Lower leg skin (tissue), 3 donors: ENCODE results near the gene GTF2F1.
"Not testable (repeated sequence)": the region's sequence is repeated elsewhere in the genome, so short reads cannot be mapped to it uniquely, and the experiment has no call there.

ENCODE experiments used
- CTCF ChIP-seq, 3 donors: fragments of 450-650 bp; IDR thresholded peaks; one replicate each; pipeline ENCODE4 v1.5.1; 2016; ENCODE audit warnings: antibody characterized with exemption in 3 of 3, mild to moderate bottlenecking in 3 of 3, moderate library complexity in 2 of 3
- POLR2A ChIP-seq, 2 donors: fragments of 450-650 bp; IDR thresholded peaks; one replicate each; pipeline ENCODE4 v1.6.1; 2016 to 2017; ENCODE audit warnings: antibody characterized with exemption in 2 of 2, mild to moderate bottlenecking in 1 of 2, moderate library complexity in 1 of 2

GRCh38 chr19:6360445-6360844 lies 32.5 kb downstream of the GTF2F1 start:
- TF ChIP-seq CTCF, POLR2A (IDR thresholded peaks at IDR 0.05): not testable (repeated sequence)
